T-helper 2 cell treated with Interferon-gamma antibody and Interleukin-4, amounts not matched to agents 5 μg/mL and 100 μg/mL, for 36 hours (primary cell): ENCODE data around the gene GNA14.

Experiments used
- DNase-seq: peaks from one replicate; pipeline ENCODE4 v3.0.0; 2021; ENCODE audit warnings: low spot score
- H3K27ac Mint-ChIP-seq: one replicate; pipeline ENCODE4 v1.8.0; 2021; ENCODE audit warnings: mild to moderate bottlenecking, mixed read lengths
- H3K27me3 Mint-ChIP-seq: one replicate; pipeline ENCODE4 v1.8.0; 2021; ENCODE audit warnings: low read depth, mixed read lengths
- H3K36me3 Mint-ChIP-seq: one replicate; pipeline ENCODE4 v1.8.0; 2021; ENCODE audit warnings: low read depth, mixed read lengths
- H3K4me1 Mint-ChIP-seq: one replicate; pipeline ENCODE4 v1.8.0; 2021; ENCODE audit warnings: low read depth, mixed read lengths
- H3K4me3 Mint-ChIP-seq: one replicate; pipeline ENCODE4 v1.8.0; 2022; ENCODE audit warnings: mild to moderate bottlenecking, moderate library complexity, mixed read lengths
- H3K9me3 Mint-ChIP-seq: one replicate; pipeline ENCODE4 v1.8.0; 2021; ENCODE audit warnings: mixed read lengths

The GNA14 gene

DNA sequence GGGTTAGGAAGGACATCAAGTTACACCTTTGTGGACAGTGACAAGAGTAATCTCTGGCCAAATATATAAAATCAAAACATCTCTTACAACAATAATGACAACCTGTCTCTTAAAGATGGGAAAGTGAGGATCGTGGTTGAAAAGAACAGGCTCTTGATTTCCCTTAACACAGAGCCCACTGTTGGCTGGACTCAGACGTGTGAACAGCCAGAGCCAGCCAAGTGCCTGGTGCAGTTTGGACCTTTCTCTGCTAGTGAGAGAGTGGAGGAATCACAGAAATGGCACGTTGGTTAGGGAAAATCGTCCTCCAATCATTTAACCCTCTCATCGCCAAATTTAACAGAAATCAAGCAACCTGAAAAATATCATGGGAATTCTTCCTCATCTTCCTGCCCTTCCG lies 131.3 kb downstream of the GNA14 start:
- Mint-ChIP-seq H3K36me3 (no peaks in the 10 kb centered on the region), H3K4me1 (no peaks in the 10 kb centered on the region), H3K4me3 (no peak overlapping the region), H3K27ac (no peak overlapping the region), H3K9me3 (no peaks in the 10 kb centered on the region), H3K27me3 (peaks cover 3% of the 10 kb centered on the region)
- no peak for DNase-seq

DNA sequence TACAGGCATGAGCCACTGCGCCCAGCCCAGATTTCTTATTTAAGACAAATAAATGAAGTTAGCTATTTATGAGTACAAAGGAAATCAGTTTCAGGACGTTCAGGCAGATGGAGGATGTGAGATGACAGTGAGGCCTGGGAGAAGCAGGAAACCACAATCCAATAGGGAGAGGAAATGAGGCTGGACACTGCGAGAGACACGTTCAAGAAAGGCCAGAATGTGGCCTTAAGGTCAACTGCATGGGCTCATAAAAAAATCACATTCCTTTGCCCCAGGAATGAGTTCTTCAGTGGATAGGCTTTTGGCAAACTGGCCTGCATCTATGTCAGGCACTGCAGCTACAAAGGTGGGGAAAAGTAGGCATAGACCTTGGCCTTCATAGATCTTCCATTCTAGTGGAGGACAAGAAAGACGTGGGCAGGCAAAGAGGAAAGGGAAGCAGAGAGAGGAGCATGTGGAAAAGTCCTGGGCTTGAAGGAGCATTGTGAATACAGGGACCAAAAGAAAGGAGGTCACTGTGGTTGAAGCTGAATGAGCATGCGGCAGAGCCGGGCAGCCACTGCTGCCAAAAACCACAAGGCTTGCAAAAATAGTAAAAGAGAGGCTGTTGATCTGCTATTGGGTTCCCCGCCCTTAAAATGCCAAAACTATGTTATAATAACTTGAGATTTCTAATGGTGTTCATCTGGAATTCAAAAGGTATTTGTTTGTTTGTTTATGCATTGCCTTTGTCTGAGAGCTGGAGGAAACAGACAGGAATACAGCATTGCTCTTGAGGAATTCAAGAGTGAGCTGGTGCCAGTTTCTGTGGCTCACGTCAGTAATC lies 133.0 kb downstream of the GNA14 start:
- no peak for DNase-seq
- Mint-ChIP-seq H3K4me3 (no peak overlapping the region), H3K27me3 (peaks cover 3% of the 10 kb centered on the region), H3K36me3 (no peaks in the 10 kb centered on the region), H3K27ac (no peak overlapping the region), H3K9me3 (no peaks in the 10 kb centered on the region), H3K4me1 (no peaks in the 10 kb centered on the region)

DNA sequence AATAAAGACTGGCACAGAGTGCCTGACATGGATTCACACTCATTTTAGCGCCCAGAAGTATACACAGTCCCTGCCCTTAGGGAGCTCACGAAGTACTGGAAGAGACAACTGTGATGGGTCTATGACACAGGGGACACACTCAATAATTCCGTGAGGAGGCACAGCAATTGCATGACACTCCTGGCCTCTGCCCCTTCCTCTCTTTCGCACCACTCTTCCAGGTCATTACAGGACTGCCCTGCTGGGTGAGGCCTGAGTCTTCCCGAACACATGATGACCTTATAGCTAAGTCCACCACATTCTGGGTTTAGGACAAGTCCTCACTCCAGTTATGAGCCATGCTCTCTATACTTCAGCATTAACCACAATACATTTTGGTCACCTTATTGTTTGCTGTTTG lies 134.7 kb downstream of the GNA14 start:
- Mint-ChIP-seq H3K27me3 (peaks cover 3% of the 10 kb centered on the region), H3K4me1 (no peaks in the 10 kb centered on the region), H3K4me3 (no peak overlapping the region), H3K9me3 (no peaks in the 10 kb centered on the region), H3K36me3 (no peaks in the 10 kb centered on the region), H3K27ac (no peak overlapping the region)
- DNase-seq, result no peak

DNA sequence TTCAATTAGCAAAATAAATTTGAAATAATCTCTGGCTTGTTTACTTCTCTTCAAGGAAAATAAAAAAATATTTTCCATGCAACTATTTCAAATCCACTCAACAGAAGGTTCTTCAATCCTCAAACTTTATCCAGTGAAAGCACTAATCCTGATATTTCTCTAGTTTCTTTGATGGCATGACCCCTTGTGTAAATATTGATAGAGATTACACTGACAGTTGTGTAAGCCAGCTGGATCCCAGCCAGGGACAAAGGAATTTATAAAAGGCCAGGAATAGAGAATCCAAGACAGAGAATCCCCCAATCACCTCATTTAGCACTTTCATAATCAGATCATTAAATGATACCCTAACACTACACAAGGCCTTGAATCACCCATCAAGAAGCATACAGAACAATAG lies 135.2 kb downstream of the GNA14 start:
- no peak for DNase-seq
- Mint-ChIP-seq H3K36me3 (no peaks in the 10 kb centered on the region), H3K4me3 (no peak overlapping the region), H3K27ac (no peak overlapping the region), H3K27me3 (peaks cover 3% of the 10 kb centered on the region), H3K9me3 (no peaks in the 10 kb centered on the region), H3K4me1 (no peaks in the 10 kb centered on the region)

DNA sequence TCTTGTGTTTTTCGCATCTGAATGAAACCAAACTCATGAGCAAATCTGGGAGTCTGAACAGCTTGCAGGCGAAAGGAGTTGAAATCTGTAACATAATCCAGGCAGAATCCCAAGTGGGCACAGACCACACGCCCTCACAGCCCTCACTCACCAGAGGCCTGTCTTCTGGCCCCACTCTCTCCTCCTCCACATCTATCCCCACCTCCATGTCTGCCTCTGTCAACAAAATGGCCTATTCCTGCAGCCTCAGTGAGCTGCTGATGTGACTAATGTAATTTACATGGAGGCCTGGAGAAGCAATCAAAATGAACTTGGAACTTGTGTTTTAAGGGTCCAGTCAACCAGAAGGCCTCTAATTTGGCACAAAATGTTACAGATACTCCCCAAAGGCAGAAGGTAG lies 136.6 kb downstream of the GNA14 start:
- no peak overlapping the region for H3K4me3 Mint-ChIP-seq
- no peaks in the 10 kb centered on the region for H3K9me3 Mint-ChIP-seq
- H3K4me1 Mint-ChIP-seq, result no peaks in the 10 kb centered on the region
- peaks cover 3% of the 10 kb centered on the region for H3K27me3 Mint-ChIP-seq
- no peak for DNase-seq
- no peaks in the 10 kb centered on the region for H3K36me3 Mint-ChIP-seq
- no peak overlapping the region for H3K27ac Mint-ChIP-seq

DNA sequence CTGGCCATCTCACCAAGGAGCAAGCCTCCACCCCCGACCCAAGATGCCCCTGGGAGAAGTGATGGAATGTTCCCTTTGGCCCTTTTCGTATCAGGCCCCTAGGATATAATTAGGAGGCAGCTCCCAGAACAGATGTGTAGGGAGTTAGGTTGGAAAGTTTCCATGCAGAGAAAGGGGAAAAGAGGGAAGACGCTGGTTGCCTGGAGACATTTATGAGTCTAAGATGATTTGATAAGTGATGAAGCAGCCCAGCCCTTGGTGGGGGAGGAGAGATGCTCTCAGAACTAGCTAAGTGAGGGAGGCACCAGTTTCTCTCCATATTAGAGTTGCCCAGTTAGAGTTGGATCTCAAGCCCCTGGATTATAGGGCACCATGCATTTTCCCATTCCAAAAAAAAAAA lies 137.5 kb downstream of the GNA14 start:
- H3K27me3 Mint-ChIP-seq, result no peaks in the 10 kb centered on the region
- no peaks in the 10 kb centered on the region for H3K4me1 Mint-ChIP-seq
- H3K4me3 Mint-ChIP-seq, result no peak overlapping the region
- no peak overlapping the region for H3K27ac Mint-ChIP-seq
- DNase-seq, result no peak
- H3K36me3 Mint-ChIP-seq, result no peaks in the 10 kb centered on the region
- H3K9me3 Mint-ChIP-seq, result no peaks in the 10 kb centered on the region

DNA sequence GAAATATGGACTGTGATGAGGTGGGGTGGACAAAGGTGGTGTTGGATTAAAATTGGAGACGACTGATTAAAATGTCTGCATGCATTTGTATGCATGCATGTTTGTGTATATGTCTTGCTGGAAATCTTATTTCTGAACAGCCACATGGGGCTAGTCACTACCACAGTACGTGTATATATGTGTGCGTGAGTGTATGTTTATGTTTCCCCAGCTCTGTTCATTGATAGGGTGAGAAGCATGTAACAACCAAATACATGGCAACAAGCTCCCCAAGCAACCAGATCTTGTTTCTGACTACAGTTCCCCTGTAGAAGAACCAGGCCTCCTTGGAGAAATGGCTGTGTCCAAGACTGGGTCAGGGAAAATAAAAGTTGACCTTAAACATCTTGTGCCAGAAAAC lies 139.7 kb downstream of the GNA14 start:
- H3K4me3 Mint-ChIP-seq, result no peak overlapping the region
- no peaks in the 10 kb centered on the region for H3K36me3 Mint-ChIP-seq

DNA sequence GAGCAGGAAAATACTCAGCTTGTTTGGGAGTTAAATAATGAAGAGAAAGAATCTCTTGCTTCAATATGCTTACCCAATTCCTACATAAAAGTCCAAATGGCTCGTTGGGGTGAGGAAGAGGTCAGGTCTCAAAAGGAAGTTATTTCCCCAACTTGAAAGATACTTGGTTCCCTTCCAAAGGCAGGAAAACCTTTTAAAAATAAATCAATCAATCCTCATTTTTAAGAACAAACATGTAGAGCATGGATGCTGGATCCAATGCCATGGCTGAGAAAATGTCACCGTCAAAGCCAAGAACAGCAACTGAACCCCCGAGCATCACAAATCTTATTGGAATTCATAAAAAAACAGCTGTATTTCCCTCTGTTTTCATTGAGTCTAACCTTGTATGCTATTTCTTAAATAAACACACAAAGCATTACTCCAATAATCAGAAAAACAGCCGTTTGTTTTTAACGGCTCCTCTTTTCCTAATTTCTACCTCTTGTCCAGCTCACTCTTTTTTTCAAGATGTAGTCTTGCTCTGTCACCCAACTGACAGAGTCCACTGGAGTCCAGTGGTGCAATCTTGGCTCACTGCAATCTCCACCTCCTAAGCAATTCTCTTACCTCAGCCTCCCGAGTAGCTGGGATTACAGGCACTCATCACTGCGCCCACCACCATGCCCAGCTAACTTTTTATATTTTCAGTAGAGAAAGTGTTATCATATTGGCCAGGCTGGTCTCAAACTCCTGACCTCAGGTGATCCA lies 140.7 kb downstream of the GNA14 start:
- Mint-ChIP-seq H3K9me3 (no peaks in the 10 kb centered on the region), H3K27ac (no peak overlapping the region), H3K4me1 (no peaks in the 10 kb centered on the region), H3K4me3 (no peak overlapping the region), H3K36me3 (no peaks in the 10 kb centered on the region), H3K27me3 (no peaks in the 10 kb centered on the region)
- DNase-seq, result no peak

More for the DNA sequence above, 139.7 kb downstream of the GNA14 start:
- no peaks in the 10 kb centered on the region for H3K9me3 Mint-ChIP-seq
- H3K4me1 Mint-ChIP-seq, result no peaks in the 10 kb centered on the region
- H3K27me3 Mint-ChIP-seq, result no peaks in the 10 kb centered on the region
- H3K27ac Mint-ChIP-seq, result no peak overlapping the region
- no peak for DNase-seq

DNA sequence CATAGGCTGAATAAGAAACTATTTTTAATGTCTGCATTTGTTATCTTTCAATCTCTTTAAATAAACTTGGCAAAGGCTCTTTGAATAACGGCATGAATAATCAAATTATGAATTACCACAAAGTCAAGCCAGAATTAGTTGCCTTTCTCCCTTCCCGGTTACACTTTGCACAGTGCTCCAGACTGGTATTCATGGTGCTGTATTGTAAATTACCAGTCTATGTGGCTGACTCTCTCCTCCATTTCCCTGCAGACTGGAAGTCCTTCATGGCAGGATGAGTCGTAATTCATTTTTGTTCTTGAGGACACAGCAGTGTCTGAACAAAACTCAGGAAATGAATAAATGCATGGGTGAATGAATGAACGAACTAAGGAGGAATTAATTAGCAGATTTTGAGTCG lies 142.9 kb downstream of the GNA14 start:
- Mint-ChIP-seq H3K9me3 (no peaks in the 10 kb centered on the region), H3K27ac (no peak overlapping the region), H3K4me3 (no peak overlapping the region), H3K4me1 (no peaks in the 10 kb centered on the region), H3K36me3 (no peaks in the 10 kb centered on the region), H3K27me3 (no peaks in the 10 kb centered on the region)
- DNase-seq, result no peak

DNA sequence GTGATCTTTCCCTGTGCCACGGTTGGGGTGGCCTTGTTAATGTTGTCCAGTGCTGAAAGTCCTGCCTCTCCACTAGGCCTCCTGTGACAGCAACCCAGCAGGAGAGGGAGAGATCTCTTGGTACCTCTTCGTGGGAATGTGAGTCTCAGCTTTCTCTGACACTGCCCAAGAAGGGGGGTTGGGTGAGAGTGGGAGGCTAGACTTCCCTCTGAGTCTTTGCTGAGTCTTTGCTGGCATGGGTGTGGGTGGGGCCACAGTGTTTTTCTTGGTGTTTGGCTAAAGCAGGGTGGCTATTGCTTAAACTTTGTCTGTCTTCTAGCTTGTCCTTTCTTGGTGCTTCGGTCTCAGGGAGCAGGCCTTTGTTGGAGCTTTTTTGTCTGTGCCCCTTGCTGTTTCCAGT lies 145.6 kb downstream of the GNA14 start:
- H3K36me3 Mint-ChIP-seq, result no peaks in the 10 kb centered on the region
- no peak overlapping the region for H3K27ac Mint-ChIP-seq
- no peaks in the 10 kb centered on the region for H3K4me1 Mint-ChIP-seq
- no peak overlapping the region for H3K4me3 Mint-ChIP-seq
- DNase-seq, result no peak
- no peaks in the 10 kb centered on the region for H3K27me3 Mint-ChIP-seq
- H3K9me3 Mint-ChIP-seq, result no peaks in the 10 kb centered on the region

DNA sequence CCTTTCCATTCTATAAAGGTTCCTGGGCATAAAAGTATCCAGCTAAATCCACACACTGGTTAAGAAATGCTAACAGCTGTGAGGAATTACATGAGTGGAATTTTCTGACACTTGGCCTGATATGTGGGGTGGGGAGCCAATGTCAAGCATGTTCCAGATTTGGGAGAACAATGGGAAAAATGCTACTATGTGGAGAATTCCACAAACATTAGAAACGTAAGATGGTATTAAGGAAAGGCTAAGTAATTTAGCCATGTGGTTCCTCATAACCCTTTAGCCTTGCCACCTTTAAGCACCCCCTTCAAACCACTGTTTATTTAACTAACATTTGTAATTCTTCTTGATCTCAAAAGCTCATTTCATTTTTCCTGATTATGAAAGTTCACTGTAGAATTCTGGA lies 149.2 kb downstream of the GNA14 start:
- no peaks in the 10 kb centered on the region for H3K36me3 Mint-ChIP-seq
- no peaks in the 10 kb centered on the region for H3K9me3 Mint-ChIP-seq
- DNase-seq, result no peak
- peaks cover 10% of the 10 kb centered on the region for H3K27me3 Mint-ChIP-seq
- no peak overlapping the region for H3K27ac Mint-ChIP-seq
- no peaks in the 10 kb centered on the region for H3K4me1 Mint-ChIP-seq
- H3K4me3 Mint-ChIP-seq, result no peak overlapping the region

DNA sequence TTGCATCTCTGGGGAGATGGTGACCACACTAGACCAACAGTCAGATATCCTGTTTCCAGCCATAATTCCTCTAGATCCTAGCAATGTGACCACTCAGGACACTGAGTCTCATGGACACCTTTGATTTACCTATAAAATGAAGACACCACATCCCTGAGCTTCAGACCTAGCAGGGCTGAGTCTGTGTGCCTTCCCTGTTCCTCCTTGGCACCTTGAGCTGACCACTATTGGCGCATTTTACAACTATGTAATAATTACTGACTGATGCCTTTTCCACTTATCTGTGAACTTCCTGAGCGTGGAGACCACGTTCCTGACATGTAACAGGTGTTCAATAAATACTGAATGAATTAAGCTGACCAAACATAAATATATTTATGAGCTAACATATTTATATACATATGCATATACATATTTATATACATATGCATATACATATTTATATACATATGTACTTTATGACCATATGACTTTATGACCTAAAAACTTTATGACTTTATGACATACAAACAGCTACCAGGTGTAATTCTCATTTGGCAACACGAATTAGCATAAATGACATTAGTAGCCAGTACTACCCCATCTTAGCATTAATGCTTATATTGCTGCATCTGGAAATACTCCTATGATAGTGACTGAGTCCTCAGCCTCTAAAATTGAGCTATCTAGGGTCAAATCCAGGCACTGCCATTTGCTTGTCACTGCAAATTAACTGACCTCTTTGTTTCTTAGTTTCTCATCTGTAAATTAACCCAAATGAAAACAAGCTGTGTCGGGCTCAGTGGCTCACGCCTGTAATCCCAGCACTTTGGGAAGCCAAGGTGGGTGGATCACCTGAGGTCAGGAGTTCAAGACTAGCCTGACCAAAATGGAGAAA lies 150.6 kb downstream of the GNA14 start:
- no peak for DNase-seq
- Mint-ChIP-seq H3K36me3 (no peaks in the 10 kb centered on the region), H3K4me1 (no peaks in the 10 kb centered on the region), H3K27me3 (peaks cover 12% of the 10 kb centered on the region), H3K9me3 (no peaks in the 10 kb centered on the region), H3K4me3 (no peak overlapping the region), H3K27ac (no peak overlapping the region)

DNA sequence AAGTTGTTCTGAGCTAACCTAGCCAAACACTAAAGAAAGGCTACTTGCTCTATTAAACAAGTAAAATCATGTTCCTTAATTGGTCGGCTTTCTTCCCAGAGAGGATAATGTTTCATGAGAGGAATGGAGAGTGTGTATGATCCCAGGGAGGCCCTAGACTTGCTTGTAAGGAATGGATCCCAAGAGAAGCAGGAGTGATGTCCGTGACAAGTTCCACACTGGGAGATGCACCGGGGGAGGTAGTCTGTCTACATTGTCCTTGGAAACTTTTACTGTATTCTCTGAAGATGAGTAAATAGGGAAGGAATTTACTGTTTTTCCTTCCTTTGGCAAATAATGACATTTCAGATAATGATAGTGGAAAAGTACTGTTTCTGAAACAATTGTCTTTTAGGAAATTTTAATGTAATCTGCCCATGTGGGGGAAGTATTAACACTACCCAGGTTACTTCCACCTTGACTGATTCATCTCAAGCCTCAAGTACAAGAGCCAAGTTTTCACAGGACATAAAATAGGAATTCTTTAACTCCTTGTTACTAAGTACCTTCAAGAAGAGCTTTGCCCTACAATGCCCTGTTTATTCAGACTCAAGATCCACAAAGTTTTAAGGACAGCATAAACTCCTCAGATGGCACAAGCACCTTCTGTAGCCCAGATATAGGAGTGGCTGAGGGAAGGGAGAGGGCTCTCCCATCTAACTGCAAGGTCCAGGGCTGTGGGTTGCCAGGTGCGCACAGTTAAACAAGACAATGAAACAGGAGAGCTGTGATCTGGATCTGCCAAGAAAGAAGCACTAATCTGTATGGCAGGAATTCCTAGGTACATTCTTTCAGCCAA lies 152.1 kb downstream of the GNA14 start:
- no peaks in the 10 kb centered on the region for H3K36me3 Mint-ChIP-seq
- no peak overlapping the region for H3K27ac Mint-ChIP-seq
- H3K4me3 Mint-ChIP-seq, result no peak overlapping the region

More for the DNA sequence above, 152.1 kb downstream of the GNA14 start:
- H3K27me3 Mint-ChIP-seq, result peaks cover 13% of the 10 kb centered on the region
- no peak for DNase-seq
- H3K4me1 Mint-ChIP-seq, result no peaks in the 10 kb centered on the region
- peaks cover 10% of the 10 kb centered on the region for H3K9me3 Mint-ChIP-seq
